Body of pancreas (tissue), 4 donors: ENCODE data around the gene BPTF.
"Not testable (repeated sequence)": the region's sequence is repeated elsewhere in the genome, so short reads cannot be mapped to it uniquely, and the experiment has no call there.

Experiments
- POLR2A ChIP-seq, 3 donors: fragments of 450-650 bp; IDR thresholded peaks; one replicate each; pipeline ENCODE4 v1.6.1; 2016; ENCODE audit warnings: antibody characterized with exemption in 3 of 3, mild to moderate bottlenecking in 2 of 3
- TF ChIP-seq, protein P1 (sequence below), 7 experiments: fragments of 450-650 bp in 4 of 7; fragments of 200-600 bp in 3 of 7; sonication (generic) in 3 of 7; IDR thresholded peaks; one replicate each; pipeline ENCODE4 v1.5.1; 2016 to 2019; ENCODE audit warnings: antibody characterized with exemption in 7 of 7

DNA sequence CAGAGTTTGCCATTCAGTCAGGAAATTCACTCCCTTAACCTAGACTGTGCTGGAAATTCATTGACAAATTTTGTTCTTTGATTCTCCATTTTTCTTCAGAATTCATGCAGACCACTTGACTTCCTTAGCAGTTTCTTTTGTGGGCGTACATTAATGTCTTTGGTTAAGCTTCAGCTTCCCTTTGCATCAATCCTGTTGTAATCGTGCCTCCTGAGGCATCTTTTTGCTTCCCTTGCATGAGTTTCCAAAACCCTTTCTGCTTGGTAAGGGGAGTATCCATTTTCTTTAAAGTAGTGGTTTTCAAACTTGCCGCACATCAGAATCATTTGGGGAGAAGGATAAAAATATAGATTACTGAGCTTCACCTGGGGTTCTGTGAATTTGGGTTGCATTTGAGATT is 23.5 kb downstream of the BPTF start:
- TF ChIP-seq, protein P1, sequence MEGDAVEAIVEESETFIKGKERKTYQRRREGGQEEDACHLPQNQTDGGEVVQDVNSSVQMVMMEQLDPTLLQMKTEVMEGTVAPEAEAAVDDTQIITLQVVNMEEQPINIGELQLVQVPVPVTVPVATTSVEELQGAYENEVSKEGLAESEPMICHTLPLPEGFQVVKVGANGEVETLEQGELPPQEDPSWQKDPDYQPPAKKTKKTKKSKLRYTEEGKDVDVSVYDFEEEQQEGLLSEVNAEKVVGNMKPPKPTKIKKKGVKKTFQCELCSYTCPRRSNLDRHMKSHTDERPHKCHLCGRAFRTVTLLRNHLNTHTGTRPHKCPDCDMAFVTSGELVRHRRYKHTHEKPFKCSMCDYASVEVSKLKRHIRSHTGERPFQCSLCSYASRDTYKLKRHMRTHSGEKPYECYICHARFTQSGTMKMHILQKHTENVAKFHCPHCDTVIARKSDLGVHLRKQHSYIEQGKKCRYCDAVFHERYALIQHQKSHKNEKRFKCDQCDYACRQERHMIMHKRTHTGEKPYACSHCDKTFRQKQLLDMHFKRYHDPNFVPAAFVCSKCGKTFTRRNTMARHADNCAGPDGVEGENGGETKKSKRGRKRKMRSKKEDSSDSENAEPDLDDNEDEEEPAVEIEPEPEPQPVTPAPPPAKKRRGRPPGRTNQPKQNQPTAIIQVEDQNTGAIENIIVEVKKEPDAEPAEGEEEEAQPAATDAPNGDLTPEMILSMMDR (IDR thresholded peaks at IDR 0.05), result not testable (repeated sequence)
- TF ChIP-seq POLR2A (IDR thresholded peaks at IDR 0.05), result not testable (repeated sequence)
